ENCODE data around the gene CENPF.
A peak's percentile ranks its signal among the peaks of the same experiment; 100 is the strongest.

CENPF gene

DNA sequence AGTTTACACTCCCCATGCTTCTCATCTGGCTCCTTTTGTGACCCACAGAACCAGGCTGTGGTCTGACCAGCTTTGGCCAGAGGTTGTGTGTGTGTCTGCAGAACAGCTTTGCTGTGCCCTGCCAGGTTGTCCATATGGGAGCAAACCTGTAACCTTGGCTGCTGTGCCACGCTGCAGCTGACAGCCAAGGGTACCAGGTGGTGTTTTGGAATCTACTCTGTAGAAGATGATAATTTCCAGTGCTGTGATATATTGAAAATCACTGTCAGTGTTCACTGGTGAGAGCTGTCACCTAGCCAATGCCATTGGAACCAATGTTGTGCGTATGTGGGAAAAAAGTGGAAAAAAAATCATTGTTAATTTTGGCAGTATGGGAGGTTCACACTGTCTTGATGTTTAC lies 18.2 kb downstream of the CENPF start:
- no peak for DNase-seq

DNA sequence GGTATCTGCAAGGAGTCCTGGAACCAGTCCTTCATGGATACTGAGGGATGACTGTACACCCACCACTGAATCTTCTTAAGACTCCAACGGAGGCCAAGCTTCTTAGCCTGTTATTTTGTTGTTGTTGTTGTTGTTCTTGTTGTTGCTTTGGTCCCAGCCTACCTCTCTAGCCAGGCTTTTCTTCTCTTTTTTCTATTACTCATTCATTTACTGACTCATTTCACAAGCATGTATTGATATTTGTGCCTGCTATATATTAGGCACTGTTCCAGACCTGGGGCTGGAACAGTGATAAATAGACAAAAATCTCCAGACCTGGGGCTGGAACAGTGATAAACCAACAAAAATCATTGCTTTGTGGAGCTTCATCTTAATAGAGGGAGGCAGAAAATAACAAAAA lies 20.4 kb downstream of the CENPF start:
- DNase-seq: no peak

DNA sequence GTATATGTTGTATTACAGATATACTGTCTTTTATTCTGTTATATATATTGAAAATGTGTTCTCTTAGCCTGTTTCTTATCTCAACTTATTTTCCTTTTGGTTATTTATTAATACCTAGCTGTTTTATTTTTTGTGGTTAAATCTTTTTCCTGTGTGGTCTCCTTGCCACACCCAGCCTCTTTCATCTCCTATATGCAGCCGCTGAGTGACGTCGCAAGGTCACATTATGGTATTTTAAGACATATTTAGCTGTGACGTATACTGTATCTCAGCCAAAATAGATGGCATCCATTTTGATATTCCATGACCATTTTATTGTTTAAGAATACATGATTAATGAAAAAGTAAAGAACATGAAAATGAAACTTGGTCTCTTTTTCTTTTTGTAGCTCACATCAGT lies 29.1 kb downstream of the CENPF start:
- no peak for DNase-seq

DNA sequence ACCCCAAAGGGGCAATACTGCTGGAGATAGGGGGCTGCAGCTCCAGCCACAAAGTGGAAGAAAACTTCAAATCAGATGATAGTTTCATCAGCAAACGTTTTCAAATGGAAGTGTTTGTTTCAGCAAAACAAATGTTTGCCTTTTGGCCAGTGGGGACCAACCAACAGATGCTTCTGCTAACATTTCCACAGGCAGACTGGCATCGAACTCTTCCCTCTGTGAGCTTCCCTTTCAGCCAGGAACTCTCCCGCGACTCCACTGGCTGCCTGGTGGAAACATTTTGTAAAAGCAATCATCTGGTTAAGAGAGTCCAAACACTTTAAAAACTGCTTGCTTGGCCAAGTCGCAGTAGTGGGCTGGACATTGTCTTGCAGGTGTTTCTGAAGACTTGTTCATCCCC lies 30.7 kb downstream of the CENPF start:
- DNase-seq: no peak

DNA sequence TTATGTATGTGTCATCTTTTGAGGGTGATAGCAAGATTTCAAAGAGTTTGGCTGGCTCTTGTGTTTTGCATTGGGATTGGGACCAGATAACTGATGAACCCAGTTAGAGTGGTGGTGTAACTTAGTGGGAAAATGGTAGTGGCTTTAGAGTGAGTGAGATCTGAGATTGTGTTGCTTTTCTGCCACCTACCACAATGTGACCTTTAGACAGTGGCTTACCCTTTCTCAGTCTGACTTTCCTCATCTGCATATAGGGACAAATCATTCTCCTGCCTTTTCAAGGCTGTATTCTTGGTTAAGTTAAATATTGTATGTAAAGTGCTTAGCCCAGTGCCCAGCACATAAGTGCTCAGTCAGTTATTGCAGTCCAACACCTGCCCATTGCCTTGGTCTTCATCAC lies 31.3 kb downstream of the CENPF start:
- DNase-seq: no peak

DNA sequence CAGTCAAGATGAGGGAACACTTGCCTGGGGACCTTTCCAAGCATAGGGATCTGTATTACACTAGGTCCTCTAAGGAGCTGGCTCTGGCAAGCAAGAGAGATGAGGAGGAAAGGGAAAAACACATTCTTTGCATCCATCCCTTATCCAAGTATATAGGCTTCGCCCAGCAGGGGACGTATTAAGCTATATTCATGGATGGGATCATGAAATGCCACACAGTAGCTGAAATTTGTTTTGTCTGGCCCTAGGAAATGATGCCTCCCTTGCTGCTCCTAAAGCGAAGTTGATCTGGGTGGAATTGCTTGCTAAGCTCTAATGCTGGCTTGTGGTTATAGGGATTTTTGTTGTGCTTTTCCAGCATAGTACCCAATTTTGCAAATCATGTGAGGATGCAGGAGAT lies 32.1 kb downstream of the CENPF start:
- no peak for DNase-seq

DNA sequence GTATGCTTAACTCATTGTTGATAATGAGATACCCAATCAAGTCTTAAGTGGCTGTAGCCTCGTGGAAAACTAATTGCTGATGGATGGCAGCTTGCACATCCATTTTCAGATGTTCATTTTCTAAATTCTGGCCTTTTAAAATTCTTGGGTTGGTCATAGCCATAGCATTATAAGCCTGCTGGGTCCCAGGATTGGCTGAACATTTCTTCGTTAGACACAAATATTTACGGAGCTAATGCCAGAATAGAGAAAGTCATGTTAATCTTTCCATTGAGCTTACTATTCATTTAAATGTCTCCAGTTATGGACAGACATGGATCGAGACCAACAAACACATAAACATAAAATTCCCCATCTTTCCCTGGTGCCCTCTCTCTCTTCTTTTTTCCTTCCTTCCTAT lies 32.5 kb downstream of the CENPF start:
- DNase-seq: no peak

DNA sequence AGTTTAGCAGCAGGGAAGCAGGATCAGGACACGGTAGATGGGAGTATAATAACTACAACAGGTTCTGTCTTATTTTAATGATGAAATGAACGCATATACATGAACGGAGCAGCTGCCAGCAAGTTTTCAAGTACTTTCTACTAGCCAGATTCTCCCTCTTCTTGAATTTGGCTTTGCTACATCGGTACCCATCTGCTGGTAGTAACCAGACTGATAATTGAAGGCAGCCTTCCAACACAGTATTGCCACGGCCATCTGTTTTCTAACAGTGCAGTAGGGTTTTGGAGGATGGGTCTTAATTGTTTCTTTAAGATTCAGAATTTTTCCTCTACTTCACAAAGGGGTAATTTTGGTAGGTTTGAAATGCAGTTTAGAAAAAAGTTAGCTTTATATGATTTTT lies 33.4 kb downstream of the CENPF start:
- DNase-seq: no peak

DNA sequence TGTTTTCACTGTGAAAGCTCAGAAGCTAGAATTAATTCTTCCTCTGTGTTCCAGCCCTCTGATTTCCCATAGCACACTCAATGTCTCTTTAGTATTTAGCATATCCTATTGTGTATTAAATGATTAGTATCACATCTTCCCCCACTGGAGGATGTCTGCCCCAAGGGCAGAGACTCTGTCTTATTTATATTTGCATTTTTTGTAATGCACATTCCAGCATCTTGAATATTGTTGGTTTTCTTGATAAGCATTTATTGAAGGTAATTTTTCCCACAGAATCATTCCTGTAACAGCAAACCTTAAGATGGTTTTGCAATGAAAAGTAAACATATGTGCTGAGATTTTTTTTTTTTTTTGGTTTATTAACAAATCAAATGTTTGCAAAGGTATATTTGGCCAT lies 34.1 kb downstream of the CENPF start:
- DNase-seq: no peak

DNA sequence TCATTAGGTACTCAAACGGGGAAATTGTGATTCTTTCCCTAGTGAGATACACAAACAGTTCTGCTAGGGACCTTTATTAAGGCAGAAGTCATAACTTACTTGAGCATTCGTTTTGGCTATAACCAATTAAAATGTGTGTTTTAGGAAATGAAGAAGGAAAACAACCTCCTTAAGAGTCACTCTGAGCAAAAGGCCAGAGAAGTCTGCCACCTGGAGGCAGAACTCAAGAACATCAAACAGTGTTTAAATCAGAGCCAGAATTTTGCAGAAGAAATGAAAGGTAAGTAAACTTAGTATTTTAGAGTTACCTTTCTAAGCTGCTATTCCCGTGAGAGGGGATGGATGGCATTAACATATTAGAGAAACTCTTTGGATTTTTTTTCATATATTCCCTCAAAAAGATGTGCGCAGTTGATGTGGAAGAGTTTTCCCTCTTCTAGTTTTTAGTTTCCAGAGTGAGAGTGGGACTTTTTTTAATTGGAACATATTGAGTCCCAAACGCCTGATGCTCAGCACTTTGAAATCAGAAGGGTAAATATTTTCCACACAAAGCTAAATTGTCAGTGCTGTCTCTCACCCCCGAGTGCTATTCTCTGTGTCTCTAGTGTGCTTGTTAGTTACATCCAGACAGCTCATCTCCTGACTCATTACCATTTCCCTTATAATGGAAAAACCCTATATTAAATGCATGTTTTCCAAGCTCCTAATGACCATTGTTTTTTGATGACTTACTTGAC lies 34.9 kb downstream of the CENPF start:
- peak in 1 of 2 experiments; percentile 15 for DNase-seq

DNA sequence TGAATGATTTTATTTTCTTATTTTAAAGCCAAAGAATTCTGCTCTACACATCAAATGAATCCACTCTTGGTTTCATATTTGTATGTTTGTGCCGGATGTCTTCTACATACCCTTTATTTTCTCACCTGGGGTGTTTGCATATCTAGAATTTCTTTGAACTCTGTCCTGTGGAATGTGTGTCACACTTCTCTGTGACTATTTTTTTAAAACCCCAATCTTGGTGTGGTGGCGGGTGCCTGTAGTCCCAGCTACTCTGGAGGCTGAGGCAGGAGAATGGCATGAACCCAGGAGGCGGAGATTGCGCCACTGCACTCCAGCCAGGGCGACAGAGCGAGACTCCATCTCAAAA lies 35.4 kb downstream of the CENPF start:
- DNase-seq: no peak

DNA sequence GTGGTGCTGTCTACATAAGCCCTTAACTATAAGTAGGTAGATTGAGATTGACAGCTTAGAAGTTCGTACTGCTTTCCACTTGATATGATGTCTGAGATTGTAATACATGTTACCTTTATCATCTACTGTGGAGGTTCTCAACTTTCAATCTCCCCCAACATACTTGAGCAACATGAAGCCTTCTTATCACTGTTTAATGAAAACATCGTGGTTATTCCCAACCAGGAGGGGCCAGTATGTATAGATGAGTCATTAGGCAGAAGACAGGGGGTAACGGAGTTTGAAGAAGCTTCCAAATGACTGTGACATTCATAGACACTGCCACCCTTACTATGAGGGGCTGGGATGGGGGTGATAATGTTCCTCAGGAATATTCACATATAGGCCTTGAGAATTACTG lies 36.0 kb downstream of the CENPF start:
- DNase-seq: no peak

DNA sequence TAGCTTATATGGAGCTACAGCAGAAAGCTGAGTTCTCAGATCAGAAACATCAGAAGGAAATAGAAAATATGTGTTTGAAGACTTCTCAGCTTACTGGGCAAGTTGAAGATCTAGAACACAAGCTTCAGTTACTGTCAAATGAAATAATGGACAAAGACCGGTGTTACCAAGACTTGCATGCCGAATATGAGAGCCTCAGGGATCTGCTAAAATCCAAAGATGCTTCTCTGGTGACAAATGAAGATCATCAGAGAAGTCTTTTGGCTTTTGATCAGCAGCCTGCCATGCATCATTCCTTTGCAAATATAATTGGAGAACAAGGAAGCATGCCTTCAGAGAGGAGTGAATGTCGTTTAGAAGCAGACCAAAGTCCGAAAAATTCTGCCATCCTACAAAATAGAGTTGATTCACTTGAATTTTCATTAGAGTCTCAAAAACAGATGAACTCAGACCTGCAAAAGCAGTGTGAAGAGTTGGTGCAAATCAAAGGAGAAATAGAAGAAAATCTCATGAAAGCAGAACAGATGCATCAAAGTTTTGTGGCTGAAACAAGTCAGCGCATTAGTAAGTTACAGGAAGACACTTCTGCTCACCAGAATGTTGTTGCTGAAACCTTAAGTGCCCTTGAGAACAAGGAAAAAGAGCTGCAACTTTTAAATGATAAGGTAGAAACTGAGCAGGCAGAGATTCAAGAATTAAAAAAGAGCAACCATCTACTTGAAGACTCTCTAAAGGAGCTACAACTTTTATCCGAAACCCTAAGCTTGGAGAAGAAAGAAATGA lies 37.6 kb downstream of the CENPF start:
- no peak for DNase-seq

DNA sequence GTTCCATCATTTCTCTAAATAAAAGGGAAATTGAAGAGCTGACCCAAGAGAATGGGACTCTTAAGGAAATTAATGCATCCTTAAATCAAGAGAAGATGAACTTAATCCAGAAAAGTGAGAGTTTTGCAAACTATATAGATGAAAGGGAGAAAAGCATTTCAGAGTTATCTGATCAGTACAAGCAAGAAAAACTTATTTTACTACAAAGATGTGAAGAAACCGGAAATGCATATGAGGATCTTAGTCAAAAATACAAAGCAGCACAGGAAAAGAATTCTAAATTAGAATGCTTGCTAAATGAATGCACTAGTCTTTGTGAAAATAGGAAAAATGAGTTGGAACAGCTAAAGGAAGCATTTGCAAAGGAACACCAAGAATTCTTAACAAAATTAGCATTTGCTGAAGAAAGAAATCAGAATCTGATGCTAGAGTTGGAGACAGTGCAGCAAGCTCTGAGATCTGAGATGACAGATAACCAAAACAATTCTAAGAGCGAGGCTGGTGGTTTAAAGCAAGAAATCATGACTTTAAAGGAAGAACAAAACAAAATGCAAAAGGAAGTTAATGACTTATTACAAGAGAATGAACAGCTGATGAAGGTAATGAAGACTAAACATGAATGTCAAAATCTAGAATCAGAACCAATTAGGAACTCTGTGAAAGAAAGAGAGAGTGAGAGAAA lies 38.4 kb downstream of the CENPF start:
- no peak for DNase-seq

DNA sequence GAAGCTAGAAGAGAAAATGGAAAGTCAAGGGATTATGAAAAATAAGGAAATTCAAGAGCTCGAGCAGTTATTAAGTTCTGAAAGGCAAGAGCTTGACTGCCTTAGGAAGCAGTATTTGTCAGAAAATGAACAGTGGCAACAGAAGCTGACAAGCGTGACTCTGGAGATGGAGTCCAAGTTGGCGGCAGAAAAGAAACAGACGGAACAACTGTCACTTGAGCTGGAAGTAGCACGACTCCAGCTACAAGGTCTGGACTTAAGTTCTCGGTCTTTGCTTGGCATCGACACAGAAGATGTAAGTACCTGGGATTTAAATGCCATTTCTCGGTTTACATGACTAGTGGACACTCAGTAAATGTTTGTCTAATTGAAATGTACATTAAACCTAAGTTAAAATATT lies 40.0 kb downstream of the CENPF start:
- no peak for DNase-seq

DNA sequence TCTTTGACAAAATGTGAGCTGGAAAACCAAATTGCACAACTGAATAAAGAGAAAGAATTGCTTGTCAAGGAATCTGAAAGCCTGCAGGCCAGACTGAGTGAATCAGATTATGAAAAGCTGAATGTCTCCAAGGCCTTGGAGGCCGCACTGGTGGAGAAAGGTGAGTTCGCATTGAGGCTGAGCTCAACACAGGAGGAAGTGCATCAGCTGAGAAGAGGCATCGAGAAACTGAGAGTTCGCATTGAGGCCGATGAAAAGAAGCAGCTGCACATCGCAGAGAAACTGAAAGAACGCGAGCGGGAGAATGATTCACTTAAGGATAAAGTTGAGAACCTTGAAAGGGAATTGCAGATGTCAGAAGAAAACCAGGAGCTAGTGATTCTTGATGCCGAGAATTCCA lies 42.7 kb downstream of the CENPF start:
- DNase-seq: no peak

DNA sequence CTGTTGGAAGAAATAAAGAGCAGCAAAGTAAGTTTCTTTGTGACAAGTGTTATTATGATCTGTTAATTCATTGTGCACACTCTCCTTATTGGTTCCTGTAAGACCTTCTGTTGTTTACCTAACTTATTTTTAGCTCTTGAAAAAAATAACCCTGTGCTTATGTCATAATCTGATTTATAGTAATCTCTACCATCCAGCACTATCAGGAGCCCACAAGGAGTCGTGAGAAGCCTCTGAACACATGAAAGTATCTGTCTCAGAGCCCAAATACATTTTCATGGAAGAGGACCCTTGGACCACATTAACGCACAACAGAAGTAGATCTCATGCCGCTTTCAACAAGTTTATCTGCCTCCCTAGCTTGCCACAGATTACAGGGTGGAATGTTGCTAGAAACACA lies 45.8 kb downstream of the CENPF start:
- DNase-seq: no peak

DNA sequence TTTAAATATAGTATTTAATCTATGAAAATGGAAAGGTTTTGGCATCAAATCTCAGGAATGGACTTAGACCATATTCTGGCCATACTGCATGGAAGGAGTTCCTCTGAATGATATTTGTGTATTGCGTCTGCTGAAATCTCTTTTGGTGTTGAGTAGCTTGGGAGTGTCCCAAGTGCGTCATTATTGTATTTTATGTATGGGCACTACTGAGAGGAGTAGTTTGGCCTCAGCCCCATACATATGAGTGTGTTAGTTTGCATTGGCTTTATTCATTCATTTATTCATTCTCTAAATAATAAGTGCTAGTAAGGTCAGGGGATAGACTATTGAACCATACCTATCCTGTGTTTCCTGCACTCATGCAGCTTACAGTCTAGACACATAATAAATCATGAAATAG lies 46.6 kb downstream of the CENPF start:
- no peak for DNase-seq

DNA sequence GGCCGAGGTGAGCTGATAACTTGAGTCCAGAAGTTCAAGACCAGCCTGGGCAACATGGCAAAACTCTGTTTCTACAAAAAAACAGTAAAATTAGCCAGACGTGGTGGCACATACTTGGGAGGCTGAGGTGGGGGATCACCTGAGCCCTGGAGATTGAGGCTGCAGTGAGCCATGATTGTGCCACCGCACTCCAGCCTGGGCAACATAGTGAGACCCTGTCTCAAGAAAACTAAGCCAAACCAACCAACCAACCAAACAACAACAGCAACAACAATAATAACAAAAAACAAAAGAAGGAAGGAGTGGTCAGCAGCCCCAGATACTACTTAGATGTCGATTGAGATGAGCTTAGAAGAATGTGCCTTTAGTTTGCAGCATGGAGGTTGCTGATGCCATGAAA lies 47.7 kb downstream of the CENPF start:
- no peak for DNase-seq

DNA sequence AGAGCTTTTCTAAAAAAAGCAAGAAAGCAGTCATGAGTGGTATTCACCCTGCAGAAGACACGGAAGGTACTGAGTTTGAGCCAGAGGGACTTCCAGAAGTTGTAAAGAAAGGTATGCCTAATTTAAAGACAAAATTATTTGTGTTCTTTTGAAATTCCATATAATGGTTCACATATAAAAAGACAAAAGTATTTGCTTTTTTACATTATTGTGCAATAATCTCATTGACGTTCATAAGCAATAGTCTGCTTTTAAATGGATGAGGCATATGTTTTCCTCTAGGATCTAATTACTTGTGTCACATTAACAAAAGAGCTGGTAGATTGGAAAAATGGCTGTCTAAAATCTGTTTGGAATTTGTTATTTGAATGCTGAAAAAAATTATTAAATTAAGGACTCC lies 54.3 kb downstream of the CENPF start:
- DNase-seq: no peak

DNA sequence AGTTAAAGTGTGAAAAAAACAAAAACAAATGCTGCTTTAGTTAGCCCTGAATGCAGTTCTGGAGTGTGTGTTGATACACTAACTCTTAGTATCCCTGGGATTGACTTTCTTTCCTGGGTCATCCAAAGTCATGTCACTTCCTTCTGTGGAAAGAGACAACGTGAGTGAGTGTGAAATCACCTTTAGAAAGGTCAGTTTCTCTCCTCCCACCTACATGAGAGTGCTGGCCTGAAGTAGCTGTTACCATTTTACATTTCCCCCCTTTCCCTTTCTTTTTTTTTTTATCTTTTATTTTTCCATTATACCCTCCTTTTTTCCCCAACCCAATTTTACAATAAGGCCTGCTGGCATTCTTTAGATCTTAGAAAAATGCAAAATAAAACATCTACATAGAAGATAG lies 55.2 kb downstream of the CENPF start:
- DNase-seq: no peak

DNA sequence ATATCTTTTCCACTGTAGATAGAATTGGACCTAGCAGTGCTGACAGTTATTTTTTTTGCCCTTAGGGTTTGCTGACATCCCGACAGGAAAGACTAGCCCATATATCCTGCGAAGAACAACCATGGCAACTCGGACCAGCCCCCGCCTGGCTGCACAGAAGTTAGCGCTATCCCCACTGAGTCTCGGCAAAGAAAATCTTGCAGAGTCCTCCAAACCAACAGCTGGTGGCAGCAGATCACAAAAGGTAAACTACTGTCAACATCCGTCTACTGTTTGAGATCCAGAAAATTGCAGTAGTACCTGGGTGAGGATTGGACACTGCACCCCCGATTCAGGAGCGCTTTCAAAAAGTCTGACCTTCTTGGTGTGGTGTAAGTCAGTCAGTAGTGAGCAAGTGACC lies 55.8 kb downstream of the CENPF start:
- peak; percentile 36 to 38 for DNase-seq

DNA sequence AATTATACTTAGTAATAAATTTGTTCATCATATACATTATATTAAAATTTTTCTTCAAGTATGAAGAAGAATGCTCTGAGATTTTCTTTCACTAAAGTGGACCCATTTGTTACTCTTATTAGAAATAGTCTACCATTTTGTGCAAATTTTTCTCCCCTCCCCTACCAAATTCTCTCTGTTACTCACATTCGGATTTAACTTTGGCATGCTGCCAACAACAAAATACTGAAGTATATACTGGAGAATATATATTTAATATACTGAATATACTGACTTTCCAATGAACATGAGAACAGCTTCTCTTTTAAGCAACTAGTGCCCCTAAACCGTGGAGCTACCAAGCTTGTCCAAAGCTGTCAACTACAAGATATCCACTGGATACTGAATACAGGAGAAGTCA lies 57.2 kb downstream of the CENPF start:
- DNase-seq: no peak

DNA sequence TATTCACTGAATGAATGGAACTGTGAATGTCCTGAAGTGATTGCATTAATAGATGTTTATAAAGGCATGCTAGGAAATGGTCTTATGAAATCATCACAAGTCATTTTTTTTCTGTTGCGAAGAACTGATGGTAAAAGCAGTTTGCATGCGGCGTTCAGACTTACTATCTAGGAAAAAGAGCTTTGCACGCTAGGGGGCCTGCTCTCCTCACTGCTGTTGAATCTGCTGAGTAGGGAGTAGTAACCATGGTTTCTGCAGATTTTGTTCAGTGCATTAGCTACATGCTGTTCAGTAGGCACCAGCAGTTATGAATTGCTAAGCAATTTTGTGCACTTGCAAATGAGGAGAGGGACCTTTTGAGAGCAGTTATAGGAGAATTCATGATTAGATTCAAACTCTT lies 57.9 kb downstream of the CENPF start:
- peak; percentile 34 to 63 for DNase-seq
